ENCODE data around the gene EHD2.
"Not testable (repeated sequence)": the region's sequence is repeated elsewhere in the genome, so short reads cannot be mapped to it uniquely, and the experiment has no call there.

- TF ChIP-seq FOXK2 (IDR thresholded peaks at IDR 0.05); ZNF384 (IDR thresholded peaks at IDR 0.05); FOXA1 (IDR thresholded peaks at IDR 0.05); FOXM1 (IDR thresholded peaks at IDR 0.05; ENCODE audit: borderline replicate concordance); NFRKB (IDR thresholded peaks at IDR 0.05): not testable (repeated sequence)
These were observed 44.7 kb upstream of the EHD2 start for GRCh38 chr19:47668556-47668955.

Measured in HEK293T (cell line).